Hepatic stellate cell (primary cell): ENCODE data around the gene HECW1.
A peak's percentile ranks its signal among the peaks of the same experiment; 100 is the strongest.

Experiments
- DNase-seq: peaks from one replicate; pipeline ENCODE4 v3.0.0; 2011; ENCODE audit warnings: low spot score

The HECW1 gene

DNA sequence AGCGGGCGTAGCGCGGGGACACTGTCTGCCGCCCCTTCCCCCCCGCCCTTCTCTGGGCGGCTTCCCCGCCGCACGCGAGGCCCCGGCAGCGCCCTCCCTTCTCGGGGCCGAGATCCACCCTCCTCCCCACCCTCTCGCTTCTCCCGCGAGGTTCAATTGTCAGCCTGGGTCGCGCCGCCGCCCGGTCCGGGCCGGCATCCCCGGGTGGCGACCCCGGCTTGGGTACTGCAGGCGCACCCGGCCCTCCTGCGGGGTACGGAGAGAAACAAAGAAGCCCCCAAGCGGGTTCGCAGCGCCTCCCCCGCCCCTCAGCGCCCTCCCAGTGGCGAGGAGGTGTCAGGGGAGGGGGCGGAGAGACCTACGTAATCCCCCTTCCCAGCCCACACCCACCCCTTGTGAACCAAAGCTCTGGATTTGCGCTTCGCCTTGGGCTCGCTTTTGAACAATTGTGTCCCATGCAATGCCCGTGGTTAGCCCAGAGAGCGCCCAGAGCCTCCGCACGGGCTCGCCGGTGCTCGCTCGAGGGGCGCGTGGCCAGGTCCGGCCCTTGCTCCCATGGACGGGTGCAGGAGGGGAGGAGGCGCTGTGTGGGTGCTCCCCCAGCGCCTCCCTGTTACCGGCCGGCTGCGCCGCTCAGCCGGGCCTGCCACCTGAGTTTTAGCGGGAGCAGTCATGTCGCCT lies 634 bp downstream of the HECW1 start:
- DNase-seq: peak; percentile 29

DNA sequence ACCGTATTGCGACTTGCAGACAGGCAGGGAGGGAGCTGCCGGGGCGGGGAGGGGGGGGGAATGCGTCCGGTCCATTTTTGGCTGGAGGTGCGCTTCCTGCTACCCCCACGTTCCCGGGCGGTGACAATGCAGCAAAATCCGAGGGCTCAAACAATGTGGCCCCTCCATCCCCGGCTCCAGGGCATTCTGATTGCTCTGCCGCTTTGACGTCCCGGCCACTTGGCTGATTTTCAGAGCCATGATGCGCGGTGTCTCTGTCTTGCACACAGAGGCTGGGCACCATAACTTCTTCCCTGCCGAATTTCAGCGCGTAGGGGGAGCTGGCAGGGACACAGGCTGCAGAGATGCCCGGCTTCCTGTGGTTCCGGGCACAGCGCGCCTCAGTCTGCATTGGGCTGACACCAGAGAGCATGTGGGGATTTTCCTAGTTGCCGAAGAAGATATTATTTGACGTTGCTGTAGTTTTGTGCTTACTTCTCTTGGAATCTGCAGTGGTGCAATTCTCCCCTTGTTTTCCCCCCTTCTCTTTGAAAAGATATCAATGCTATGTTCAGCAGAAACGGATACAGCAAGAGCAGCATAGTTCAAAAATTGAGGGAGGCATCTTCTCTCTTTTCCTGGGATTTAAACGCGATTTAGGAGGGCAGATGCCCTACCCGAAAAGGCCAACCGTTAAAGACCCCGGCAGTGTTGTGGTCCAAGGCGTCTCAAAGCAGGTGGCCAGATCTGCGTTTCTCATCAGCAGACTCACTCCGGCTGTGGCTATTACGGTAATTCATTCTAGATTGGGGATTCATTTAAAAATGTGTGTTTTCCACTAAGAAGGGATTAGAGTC lies 1.4 kb downstream of the HECW1 start:
- no peak for DNase-seq

DNA sequence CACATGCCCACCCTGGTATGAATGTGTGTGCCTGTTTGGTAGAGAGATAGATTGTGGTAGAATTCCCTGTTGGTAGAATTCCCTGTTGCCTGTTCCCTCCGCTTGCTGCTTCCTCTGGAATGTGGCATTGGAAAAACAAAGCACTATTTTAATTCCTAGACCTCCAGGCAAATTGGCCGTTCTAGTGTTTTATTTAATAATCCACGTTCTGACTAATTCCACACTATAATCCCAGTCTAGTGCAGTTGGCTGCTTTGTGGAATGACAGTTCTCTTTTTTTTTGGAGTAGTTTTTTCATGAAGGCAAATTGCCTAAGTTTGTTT lies 2.0 kb downstream of the HECW1 start:
- DNase-seq: no peak

DNA sequence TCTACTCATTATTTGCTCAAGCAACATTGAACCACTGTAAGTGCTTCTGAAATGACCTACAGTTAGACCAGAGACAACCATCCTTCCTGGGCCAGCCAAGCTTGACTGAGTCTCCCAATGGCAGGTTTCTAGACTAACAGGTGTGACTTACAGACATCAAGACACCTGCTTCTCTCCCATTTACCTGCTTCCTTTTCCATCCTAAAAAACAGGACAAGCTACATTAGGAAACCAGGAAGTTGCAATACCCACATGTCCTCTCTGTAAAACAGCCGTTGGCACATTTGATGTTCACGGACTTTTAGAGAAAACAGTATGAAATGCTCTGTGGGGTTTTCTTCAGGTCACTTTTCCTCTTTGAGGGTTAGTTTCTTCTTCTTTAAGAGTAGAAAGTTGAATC lies 4.0 kb downstream of the HECW1 start:
- no peak for DNase-seq

DNA sequence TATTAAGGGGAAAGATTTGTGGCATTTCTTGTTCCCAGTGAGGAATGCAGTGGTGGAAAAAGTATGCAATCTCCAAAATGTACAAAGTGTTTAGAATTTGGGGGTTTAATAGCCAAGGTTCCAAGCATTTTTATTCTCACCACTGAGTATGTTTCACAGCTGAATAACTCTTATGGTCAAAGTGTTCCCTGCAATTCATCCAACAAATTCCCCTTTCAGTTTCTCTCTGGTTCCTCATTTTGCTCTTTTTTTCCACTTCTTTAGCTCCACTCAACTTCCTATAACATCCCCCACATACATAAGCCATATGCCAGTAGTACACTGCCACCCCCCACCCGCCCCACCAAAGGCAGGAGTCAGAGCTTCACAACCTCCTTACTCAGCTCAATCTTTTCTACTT lies 4.6 kb downstream of the HECW1 start:
- no peak for DNase-seq

DNA sequence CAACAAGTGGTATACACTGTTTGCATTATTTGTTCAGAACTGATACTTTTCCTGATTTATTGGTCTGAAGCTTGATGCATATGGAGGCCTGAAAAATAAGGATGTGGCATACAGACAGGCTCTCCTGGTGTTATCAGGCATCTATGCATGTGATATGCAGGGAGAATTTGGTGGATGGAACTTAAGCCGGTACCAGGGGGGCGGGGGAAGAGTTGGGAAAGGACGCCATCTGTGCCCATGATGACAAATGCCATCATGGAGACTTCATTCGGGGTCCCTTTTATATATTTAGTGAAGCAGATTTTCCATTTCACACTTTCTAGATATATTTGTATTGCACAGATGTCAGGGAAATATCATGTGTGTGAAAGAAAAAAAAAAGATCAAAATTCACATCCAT lies 5.4 kb downstream of the HECW1 start:
- DNase-seq: no peak

DNA sequence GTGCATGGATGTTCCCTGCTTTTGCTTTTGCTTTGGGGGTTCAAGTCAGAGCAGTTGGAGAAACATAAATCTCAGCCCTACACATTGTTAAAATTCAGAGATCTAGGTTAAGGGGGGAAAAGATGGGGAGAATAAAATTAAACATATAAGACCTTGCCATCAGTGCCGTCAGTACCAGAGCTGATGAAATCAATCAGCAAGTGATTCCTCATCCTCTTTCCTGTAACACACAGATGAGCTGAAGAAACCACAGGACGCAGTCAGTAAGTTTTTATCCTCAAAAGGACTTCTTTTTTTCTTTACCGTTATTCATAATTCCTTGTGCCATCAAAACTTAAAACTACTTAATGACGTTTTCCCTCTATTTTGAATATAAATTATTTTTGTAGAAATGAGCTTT lies 5.9 kb downstream of the HECW1 start:
- no peak for DNase-seq

DNA sequence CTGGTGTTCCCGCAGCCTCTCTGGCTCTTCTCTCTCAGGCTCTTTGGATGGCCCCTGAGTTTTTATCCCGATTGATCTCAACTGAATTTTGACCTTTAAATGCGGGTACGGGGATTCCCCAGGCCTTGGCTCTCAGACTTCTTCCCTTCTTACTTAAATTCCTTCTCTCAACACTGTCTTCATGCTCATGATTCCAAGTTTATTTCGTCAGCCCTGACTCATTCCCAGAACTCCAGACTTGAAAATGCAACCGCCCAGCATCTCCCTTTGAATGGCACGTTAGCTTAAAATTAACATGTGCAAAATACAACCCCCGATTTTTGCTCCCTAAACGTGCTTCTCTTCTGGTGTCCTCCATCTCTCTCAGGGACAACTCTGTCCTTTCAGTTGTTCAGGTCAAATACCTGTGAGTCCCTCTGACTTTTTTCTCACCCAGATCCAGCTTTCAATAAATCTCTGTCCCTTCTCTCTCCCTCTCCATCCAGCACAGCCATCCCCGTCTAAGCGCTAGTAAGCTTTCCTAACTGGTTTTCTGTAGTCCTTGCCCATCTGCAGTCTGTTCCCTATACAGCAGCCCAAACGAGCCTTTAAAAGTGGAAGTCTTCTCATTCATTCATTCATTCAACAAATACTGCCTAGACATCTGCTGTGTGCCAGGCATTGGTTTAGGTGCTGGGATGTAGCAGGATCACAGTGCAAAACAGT lies 7.1 kb downstream of the HECW1 start:
- DNase-seq: peak; percentile 44

DNA sequence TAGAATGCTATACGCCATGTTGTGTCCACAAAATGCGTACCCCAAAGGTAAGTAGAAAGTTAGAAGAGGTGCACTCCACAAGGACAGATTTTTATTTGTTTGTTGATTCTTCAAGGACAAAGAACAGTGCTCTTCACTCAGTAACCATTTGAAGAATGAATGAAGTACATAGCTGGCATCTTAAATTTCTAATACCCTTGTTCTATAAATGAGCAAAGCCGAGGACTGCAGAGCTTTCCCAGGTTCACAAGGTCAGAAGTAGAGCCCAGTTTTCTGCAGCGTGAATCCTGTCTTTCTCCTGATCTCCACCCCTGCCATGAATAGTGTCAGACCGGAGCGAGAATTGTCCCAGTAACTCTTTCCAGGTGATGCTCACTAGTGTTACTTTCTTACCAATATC lies 9.5 kb downstream of the HECW1 start:
- no peak for DNase-seq

DNA sequence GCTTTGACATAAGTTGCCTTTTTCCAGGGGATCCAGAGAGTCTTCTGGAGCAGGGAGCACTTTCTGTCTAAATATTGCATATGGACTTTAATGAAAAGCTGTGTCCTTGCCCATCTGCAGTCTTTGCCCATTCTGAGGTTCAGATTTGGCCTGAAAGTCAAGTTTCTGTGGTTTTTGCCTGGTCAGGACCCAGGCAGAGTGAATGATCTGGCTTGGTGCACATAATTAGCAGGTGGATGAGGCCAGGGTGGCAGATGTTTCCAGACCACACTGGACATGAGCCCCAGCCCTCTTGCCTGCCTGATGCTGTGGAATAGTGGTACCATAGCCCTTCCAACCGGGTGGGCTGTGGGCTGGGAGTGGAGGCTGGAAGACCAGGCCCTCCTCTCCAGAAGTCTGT lies 11.0 kb downstream of the HECW1 start:
- no peak for DNase-seq

DNA sequence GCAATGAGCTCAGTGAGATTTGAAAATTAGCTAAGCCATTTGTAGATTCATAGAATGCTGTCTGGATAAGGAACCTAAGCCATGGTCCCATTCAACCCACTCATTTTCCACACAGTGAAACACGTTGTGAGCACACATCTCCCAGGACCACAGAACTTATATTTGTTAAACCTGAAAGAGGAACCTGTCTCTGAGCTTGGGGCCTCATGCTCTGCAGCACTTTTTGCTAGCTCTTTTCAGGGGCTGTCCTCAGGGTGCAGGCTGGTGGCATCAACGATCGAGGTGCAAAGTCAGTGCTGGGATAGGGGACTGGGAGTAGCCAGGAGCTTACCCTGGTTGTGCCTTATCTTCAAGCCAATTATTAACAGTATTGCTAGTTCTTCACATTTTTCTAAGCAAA lies 11.9 kb downstream of the HECW1 start:
- DNase-seq: no peak

DNA sequence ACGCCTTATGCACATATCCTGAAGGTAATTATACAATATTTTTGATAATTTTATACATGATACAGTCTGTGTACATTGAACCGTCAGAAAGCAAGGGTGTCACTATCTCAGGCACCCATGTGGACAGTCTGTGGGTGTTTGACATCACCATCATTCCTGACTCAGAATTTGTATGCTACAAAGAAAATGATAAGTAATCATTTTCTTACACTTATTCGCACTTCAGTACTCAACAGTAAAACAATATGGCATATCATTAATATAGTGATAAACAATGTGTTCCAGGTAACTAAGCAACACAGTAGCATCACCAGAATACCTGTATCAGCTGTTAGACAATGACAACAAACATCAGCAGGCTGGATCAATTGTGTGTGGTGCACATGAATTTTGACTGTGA lies 17.9 kb downstream of the HECW1 start:
- no peak for DNase-seq

DNA sequence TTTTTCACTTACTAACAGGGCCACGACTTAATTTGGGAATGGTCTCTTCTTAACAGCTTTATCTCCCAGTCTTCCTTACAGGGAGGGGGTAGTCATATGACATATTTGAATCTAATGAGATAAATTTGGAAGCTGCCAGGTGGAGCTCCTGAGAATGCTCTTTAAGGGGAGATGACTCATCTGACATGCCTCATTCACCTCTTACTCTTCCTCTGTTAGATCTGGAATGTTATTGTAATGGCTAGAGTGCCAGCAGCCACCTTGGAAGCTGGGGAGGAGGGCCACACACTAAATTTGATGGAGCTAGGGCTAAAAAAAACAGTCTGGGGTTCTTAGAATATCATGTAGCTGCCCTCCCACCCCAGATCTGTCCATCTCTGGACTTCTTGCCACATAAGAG lies 22.7 kb downstream of the HECW1 start:
- no peak for DNase-seq

DNA sequence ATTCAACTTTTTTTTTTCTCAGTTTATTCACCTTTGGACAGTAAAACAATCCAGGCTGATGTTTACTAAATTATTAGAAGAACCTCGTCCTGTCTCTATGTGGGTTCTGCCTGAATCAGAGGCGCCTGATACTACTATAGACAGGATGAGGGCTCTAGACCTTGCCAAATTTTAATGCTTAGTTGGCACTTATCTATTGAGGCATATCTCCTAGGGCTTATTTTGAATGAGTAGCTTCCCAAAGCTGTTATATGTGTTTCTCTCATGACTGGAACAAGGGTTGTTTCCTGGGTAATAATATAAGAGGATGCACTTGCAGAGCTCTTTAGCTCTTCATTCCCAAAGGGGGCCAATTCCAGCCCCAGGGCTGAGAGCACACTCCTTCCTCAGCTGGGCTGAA lies 23.6 kb downstream of the HECW1 start:
- no peak for DNase-seq

DNA sequence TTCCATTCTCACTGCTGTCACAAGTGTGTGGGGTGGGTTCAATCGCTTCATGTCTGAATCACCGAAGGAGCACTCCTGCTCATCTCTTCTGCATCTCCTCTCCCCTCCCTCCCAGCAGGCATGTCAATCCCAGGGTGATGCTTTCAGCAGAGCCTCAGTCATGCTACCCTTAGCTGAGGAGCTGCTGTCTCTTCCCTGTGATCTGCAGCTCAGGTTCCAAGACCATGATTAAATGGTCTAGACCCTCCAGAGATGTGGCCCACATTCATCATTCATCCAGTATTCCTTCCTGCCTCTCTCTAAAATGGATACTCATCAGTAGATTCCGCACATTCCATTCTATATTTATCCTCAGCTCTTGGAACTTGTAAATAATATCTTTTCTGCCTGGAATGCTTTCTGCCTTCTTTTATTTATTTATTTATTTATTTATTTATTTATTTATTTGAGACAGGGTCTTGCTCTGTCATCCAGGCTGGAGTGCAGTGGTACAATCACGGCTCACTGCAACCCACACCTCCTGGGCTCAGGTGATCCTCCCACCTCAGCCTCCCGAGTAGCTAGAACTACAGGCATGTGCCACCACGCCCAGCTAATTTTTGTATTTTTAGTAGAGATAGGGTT lies 24.8 kb downstream of the HECW1 start:
- DNase-seq: peak; percentile 22

DNA sequence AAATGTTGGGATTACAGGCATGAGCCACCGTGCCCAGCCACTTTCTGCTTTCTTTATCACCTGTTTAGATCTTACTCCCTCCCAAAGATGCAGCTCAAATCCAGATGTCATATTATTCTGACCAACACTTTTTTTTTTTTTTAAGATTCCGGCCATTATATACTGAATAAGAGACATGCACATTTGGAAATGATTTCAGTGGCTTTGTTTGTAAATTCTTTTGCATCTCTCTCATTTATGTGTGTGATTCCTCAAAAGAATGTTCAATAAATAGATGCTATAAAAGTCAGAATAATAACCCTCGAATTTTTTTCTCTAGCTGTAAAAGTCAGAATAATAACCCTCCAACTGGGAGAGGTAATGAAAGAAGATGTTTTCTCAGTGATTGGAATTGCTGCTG lies 25.4 kb downstream of the HECW1 start:
- no peak for DNase-seq

DNA sequence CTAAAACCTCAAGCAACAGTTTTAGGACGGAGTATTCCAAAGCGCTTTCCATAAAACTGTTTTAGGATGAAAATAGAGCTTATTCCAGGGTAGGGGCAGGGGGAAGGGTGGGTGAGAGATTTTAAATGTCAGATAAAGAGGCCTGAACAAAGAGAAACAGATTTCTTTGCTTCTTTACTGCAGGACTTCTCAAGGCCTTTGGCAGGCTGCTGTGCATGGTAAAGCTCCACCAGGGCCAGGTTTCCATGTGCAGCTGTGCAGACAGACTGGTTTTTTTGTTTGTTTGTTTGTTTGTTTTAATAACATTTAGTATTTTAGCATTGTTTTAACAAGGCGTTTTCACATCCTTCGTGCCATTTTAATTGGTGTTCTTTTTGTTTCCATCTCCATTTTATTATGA lies 26.3 kb downstream of the HECW1 start:
- DNase-seq: no peak

DNA sequence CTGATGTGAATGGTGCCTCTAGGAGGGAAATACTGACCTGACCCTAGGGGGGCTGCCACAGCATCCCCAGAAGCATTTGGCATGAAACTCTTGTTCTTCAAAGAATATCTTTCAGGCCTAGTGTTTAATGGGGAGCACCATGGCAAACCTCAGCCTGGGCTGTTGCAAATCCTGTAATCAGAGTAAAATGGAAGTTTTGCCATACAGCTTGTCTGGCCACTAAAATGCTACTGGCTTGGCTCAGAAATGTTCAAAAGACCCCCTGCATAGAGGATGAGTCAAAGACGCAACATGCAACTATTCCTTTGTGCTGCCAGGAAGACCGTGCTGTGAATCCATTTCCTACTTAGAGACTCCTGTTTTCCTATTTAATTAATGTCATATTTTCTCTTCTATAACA lies 26.7 kb downstream of the HECW1 start:
- no peak for DNase-seq

DNA sequence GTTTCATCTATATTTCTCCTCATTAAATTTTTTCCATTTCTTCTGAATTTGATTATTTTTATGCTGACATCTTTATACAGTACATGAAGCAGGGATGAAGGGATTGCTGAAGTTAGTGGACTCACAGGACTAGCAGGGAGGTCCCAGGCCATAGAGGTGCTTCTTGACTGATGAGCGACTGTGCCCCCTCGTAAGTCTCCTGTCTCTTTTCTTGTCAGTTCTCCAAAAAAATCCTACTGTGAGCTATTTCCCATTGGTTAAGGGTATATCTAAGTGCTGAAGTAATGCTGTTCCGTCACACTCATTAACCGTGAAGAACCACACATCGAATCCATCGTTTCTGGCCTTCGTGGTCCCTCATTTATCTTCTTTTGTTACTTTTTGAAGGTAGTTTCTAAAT lies 27.7 kb downstream of the HECW1 start:
- no peak for DNase-seq

DNA sequence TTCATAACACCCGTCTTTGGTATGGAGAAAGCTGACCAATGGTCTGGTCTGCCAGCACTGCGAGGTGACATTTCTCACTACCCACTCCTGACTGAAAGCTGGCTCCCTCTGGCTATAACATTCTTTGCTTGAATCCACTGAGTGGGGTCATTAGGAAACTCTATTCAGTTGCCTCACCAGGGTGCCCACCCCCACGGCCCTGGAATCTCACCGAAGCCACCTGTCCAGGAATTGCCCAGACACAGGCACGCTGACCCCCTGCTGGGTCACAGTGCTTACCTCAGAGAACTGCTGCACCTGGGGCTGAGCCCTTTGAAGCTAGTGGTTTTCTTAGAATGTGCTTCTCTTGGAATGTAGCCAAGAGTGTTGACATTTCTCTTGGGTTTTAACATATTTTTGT lies 28.6 kb downstream of the HECW1 start:
- no peak for DNase-seq

DNA sequence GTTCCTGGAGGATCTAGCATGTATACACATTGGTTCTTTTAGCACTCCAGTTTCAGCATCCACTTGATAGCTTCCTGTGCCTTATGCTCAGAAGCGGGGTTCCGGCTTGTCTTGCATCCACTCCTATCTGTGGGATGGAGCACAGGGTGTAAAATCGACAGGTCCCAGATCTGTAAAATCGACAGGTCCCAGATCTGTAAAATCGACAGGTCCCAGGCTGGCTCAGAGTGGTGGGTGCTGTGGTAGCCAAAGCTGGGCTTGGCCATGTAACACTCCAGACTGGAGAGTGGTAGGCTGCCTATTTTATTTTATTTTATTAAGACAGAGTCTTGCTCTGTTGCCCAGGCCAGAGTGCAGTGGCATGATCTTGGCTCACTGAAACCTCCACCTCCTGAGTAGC lies 30.3 kb downstream of the HECW1 start:
- no peak for DNase-seq

DNA sequence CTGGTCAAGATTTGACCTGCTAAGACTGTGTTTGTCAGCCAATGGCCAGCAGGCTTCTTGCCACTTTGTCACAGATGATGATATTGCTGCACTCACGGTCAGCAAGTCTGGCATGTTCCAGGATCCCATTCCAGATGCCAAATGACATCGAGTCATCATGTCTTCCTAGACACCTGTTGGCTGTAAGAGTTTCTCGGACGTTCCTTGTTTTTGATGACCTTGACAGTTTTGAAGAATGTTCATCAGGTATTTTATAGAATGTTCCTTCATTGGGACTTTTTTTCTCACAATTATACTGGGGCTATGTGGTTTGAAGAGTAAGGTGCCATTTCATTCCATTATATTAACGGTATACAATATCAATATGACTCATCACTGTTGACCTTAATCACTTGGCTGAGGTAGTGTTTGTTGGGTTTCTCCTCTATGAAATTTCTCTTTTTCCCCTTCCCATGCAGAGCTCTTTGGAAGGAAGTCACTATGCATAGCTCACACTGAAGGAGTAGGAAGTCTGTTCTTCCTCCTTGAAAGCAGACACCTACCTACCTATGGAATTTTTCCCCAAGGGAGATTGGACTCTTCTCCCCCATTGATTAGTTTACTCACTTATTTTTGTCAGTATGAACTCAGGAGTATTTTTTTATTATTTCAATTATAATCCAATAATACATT lies 31.6 kb downstream of the HECW1 start:
- DNase-seq: no peak
